T-helper 17 cell (primary cell): ENCODE results near the gene AKTIP. TPM values are rescaled to one million over a fixed set of nuclear protein-coding genes. Genes with fewer than 3 reads are reported as not detected.
A peak's percentile ranks its signal among the peaks of the same experiment; 100 is the strongest.
"Not testable (repeated sequence)": the region's sequence is repeated elsewhere in the genome, so short reads cannot be mapped to it uniquely, and the experiment has no call there.

Source experiments
- ATAC-seq: fragments of 150-1000 bp; cut with Tn5 transposase; 2 replicates; pipeline ENCODE4 v1.10.0; 2021; ENCODE audit warnings: mild to moderate bottlenecking, moderate library complexity
- DNase-seq, 3 donors: peaks; one replicate each; pipeline versions ENCODE4 v3.0.0 to v3.0.0-alpha.2; 2020 to 2021
- H3K9me3 ChIP-seq: one replicate; pipeline ENCODE4 v1.7.0; 2013; ENCODE audit warnings: low read length, mild to moderate bottlenecking; ENCODE audit not compliant: control insufficient read depth, poor library complexity, severe bottlenecking
- H3K27ac Mint-ChIP-seq: one replicate; pipeline ENCODE4 v1.8.0; 2022; ENCODE audit warnings: mild to moderate bottlenecking, moderate library complexity, mixed read lengths
- H3K27me3 Mint-ChIP-seq: one replicate; pipeline ENCODE4 v1.8.0; 2022; ENCODE audit warnings: mixed read lengths
- H3K36me3 Mint-ChIP-seq: one replicate; pipeline ENCODE4 v1.8.0; 2022; ENCODE audit warnings: low read depth, mixed read lengths
- H3K4me1 Mint-ChIP-seq: one replicate; pipeline ENCODE4 v1.8.0; 2022; ENCODE audit warnings: mild to moderate bottlenecking, mixed read lengths
- H3K4me3 Mint-ChIP-seq: one replicate; pipeline ENCODE4 v1.8.0; 2022; ENCODE audit warnings: mild to moderate bottlenecking, moderate library complexity, mixed read lengths
- total RNA-seq, 4 donors: library from RNA in 2 of 4; stranded (reverse) in 2 of 4; gene quantifications; one replicate each; pipeline ENCODE4 v1.2.3 and lab custom pipeline; 2022 to 2026

Gene AKTIP
- total RNA-seq, 2 donors from 2014 or later = 28.5 to 32.4 TPM

GRCh38 chr16:53529513-53529912 is 26.5 kb upstream of the AKTIP start:
- Mint-ChIP-seq H3K4me1 (peaks cover 9% of the 10 kb centered on the region), H3K4me3 (no peak overlapping the region), H3K27me3 (no peaks in the 10 kb centered on the region), H3K36me3 (no peaks in the 10 kb centered on the region), H3K27ac (peak overlapping the region; percentile 3)
- ATAC-seq = no peak
- H3K9me3 ChIP-seq = no peaks in the 10 kb centered on the region
- DNase-seq = no peak

DNA sequence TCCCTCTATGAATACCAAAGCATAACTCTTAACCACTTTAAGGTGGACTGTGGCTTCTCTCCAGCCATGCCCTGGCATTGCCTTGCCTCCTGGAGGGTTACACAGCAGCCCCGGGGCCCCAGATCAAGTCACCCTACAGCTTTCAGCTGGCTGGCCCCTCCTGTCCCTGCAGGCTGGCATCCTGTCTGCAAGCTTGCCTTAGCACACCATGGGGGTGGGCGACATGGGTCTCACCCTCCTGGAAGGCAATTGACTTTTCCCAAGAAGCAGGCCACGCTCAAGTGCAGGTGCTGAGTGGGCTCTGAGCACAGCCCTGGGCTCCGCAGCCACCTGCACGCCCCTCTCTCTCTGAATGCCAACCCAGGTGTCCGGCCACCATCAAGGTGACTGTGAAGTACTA is 25.8 kb upstream of the AKTIP start:
- ATAC-seq (no peak), DNase-seq (no peak)
- peaks cover 5% of the 10 kb centered on the region for H3K4me1 Mint-ChIP-seq
- H3K27me3 Mint-ChIP-seq = no peaks in the 10 kb centered on the region
- H3K36me3 Mint-ChIP-seq = no peaks in the 10 kb centered on the region
- H3K4me3 Mint-ChIP-seq = no peak overlapping the region
- no peaks in the 10 kb centered on the region for H3K9me3 ChIP-seq
- H3K27ac Mint-ChIP-seq = peak overlapping the region; percentile 3

DNA sequence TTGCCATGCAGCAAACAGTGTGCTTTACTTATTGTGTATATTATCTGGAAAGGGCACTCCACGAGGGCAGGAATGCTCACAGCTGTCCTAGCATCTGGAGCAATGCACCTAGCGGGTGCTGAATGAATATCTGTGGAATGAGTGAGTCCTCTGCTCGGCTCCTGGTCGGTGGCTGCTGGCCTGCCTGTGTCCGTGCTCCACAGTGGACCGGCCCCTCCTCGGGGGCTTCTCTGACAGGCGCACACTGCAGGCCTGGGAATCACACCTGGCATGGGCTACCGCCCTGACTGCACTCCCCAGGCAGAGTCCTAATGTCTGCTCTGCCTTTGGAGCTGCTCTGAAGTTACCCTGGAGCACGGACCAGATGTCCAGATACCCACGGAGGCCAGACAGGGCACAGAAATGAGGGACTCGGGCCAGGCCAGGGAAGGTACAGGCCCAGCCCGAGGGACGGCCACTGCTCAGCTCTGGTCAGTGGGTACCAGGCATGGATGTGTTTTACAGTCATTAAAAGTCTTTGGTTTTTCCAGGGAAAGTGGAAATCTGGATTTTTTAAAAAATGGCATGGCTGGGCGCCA is 21.1 kb upstream of the AKTIP start:
- no peak for ATAC-seq
- Mint-ChIP-seq H3K36me3 (no peaks in the 10 kb centered on the region), H3K4me1 (peaks cover 20% of the 10 kb centered on the region), H3K4me3 (peak overlapping the region; percentile 49), H3K27me3 (no peaks in the 10 kb centered on the region), H3K27ac (no peak overlapping the region)
- DNase-seq = no peak
- H3K9me3 ChIP-seq = no peaks in the 10 kb centered on the region

DNA sequence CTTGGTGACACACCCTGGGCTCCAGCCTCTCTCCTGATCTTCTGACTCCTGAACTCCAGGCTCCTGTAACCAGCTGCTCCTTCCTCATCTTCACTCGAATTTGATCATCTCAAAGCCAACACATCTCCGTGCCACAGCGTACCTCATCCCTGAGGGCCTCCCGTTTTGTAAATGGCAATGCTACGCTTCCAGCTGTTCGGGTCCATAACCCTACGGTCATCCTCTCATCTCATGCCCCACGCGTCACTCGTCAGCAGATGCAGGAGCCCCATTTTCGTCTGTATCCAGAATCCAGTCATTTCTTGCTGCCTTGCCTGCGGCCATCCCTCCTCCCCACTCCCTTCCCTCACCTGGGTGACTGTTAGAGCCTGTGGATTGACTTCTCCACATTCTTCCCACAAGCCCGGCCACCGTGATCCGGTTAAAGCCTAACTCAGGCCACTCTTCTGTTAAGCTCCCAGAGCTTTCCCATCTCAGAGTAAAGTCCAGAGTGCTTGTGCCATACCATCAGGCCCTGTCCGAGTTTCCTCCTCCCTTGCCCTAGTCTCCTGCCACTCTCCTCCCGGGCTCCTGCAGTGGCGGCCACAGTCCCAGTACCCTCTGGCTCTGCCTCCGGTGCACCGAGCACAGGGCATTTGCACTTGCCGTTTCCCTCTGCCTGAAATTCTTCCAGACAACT is 20.3 kb upstream of the AKTIP start:
- Mint-ChIP-seq H3K27me3 (no peaks in the 10 kb centered on the region), H3K36me3 (no peaks in the 10 kb centered on the region), H3K4me3 (no peak overlapping the region), H3K4me1 (peaks cover 28% of the 10 kb centered on the region), H3K27ac (peak overlapping the region; percentile 69)
- ATAC-seq = no peak
- no peaks in the 10 kb centered on the region for H3K9me3 ChIP-seq
- no peak for DNase-seq

DNA sequence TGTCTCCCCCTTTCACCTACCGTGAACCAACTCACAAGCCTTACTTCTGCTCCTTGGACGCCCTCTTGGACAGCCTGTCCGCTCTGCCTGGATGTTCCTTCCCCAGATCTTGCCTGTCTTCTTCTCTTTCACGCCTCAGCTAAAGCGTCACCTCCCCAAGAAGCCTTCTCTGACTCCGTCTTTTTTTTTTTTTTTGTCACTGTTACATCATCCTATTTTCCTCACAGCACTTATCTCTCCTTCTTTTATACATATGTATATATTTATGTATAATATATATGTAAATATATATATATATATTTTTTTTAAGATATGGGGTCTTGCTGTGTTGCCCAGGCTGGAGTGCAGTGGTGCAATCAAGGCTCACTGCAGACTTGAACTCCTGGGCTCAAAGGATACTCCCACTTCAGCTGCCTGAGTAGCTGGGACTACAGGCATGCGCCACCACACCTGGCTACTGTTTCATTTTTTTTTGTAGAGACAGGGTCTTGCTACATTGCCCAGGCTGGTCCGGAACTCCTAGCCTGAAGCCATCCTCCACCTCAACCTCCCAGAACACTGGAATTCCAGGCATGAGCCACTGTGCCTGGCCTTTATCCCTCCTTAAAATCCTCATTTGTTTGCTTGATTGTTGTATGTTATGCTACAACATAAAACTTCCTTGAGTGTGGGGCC is 16.5 kb upstream of the AKTIP start:
- no peak for DNase-seq
- Mint-ChIP-seq H3K4me1 (peaks cover 51% of the 10 kb centered on the region), H3K4me3 (peak overlapping the region; percentile 85), H3K27ac (peak overlapping the region; percentile 87), H3K27me3 (no peaks in the 10 kb centered on the region), H3K36me3 (no peaks in the 10 kb centered on the region)
- peak; percentile 5 for ATAC-seq
- H3K9me3 ChIP-seq = no peaks in the 10 kb centered on the region

GRCh38 chr16:53518550-53519416 is 15.8 kb upstream of the AKTIP start:
- Mint-ChIP-seq H3K36me3 (no peaks in the 10 kb centered on the region), H3K4me1 (peaks cover 50% of the 10 kb centered on the region), H3K27me3 (no peaks in the 10 kb centered on the region), H3K27ac (peak overlapping the region; percentile 87), H3K4me3 (peak overlapping the region; percentile 85)
- DNase-seq = peak; percentile 41 to 59 (median 56)
- H3K9me3 ChIP-seq = no peaks in the 10 kb centered on the region
- ATAC-seq = peak; percentile 94

- H3K36me3 Mint-ChIP-seq = no peaks in the 10 kb centered on the region
- H3K4me1 Mint-ChIP-seq = peaks cover 44% of the 10 kb centered on the region
- no peaks in the 10 kb centered on the region for H3K9me3 ChIP-seq
- DNase-seq (no peak), ATAC-seq (no peak)
- peak overlapping the region; percentile 85 for H3K4me3 Mint-ChIP-seq
- peak overlapping the region; percentile 87 for H3K27ac Mint-ChIP-seq
- no peaks in the 10 kb centered on the region for H3K27me3 Mint-ChIP-seq
These were observed 14.8 kb upstream of the AKTIP start for GRCh38 chr16:53517851-53518250.

DNA sequence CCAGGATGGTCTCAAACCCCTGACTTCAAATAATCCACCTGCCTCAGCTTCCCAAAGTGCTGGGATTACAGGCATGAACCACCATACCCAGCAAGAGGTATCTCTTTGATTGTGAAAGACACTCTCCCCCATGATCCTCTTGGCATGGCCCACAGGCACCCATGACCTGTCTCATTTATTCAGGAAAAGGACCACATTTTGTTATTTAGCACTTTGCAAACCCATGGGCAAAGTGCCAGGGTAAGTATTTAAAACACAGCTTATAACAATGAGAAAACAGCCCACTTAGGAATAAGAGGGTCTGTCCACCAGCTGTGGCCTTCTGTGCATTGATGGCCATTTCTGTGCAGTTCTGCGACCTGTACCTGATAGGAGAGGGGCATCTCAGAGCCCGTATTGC is 12.8 kb upstream of the AKTIP start:
- ATAC-seq (no peak), DNase-seq (no peak)
- H3K9me3 ChIP-seq = no peaks in the 10 kb centered on the region
- peaks cover 51% of the 10 kb centered on the region for H3K4me1 Mint-ChIP-seq
- no peak overlapping the region for H3K27ac Mint-ChIP-seq
- peak overlapping the region; percentile 25 for H3K4me3 Mint-ChIP-seq
- H3K36me3 Mint-ChIP-seq = no peaks in the 10 kb centered on the region
- H3K27me3 Mint-ChIP-seq = no peaks in the 10 kb centered on the region

DNA sequence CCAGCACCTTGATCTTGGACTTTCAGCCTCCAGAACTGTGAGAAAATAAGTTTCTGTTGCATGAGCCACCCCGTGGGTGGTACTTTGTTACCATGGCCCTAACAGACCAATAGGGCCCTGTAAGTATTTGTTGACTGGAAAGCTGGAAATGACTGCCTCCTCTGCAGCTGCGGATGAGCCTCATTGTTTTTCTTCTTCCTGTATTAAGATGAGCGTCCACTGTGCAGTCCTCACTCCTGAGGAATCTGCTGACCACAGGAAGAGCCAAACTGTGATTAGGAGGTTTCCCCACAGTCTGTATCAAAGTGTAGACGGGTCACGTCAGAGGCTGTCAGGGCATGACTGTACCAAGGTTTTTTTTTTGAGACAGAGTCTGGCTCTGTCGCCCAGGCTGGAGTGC is 12.2 kb upstream of the AKTIP start:
- no peaks in the 10 kb centered on the region for H3K9me3 ChIP-seq
- Mint-ChIP-seq H3K36me3 (no peaks in the 10 kb centered on the region), H3K4me1 (peaks cover 53% of the 10 kb centered on the region), H3K27ac (no peak overlapping the region), H3K27me3 (no peaks in the 10 kb centered on the region), H3K4me3 (no peak overlapping the region)
- ATAC-seq (no peak), DNase-seq (no peak)

DNA sequence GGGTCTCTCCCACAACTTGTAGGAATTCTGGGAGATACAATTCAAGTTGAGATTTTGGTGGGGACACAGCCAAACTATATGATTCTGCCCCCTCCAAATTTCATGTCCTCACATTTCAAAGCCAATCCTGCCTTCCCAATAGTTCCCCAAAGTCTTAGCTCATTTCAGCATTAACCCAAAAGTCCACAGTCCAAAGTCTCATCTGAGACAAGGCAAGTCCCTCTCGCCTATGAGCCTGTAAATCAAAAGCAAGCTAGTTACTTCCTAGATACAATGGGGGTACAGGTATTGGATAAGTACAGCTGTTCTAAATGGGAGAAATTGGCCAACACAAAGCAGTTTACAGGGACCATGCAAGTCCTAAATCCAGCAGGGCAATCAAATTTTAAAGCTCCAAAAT is 9.8 kb upstream of the AKTIP start:
- ATAC-seq, DNase-seq, H3K9me3 ChIP-seq, H3K36me3 Mint-ChIP-seq, H3K27ac Mint-ChIP-seq, H3K4me3 Mint-ChIP-seq, H3K27me3 Mint-ChIP-seq: not testable (repeated sequence)
- peaks cover 32% of the 10 kb centered on the region for H3K4me1 Mint-ChIP-seq

GRCh38 chr16:53511403-53512280 is 8.6 kb upstream of the AKTIP start:
- H3K27ac Mint-ChIP-seq = peak overlapping the region; percentile 71

DNA sequence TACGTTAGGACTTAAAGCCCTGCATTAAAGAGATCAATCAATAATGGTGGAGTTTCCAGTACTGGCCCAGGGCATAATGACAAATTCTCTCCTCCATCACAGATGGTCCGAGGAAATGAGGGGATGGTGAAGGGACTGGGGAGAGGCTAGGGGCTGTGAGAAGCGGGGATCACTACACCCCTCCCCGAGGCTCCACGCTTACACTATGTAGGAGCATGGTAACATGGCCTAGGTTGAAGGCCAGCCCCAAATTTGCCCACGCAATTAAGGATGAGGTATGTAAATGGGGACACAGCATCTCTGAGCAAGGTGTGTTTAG is 8.0 kb upstream of the AKTIP start:
- H3K4me3 Mint-ChIP-seq = peak overlapping the region; percentile 21
- H3K9me3 ChIP-seq = no peaks in the 10 kb centered on the region
- H3K4me1 Mint-ChIP-seq = peaks cover 18% of the 10 kb centered on the region
- H3K27ac Mint-ChIP-seq = peak overlapping the region; percentile 71
- no peaks in the 10 kb centered on the region for H3K27me3 Mint-ChIP-seq
- no peak for ATAC-seq
- no peak for DNase-seq
- no peaks in the 10 kb centered on the region for H3K36me3 Mint-ChIP-seq

More at GRCh38 chr16:53511403-53512280, 8.6 kb upstream of the AKTIP start:
- no peak for DNase-seq
- no peaks in the 10 kb centered on the region for H3K9me3 ChIP-seq
- Mint-ChIP-seq H3K27me3 (no peaks in the 10 kb centered on the region), H3K4me1 (peaks cover 21% of the 10 kb centered on the region), H3K4me3 (no peak overlapping the region), H3K36me3 (no peaks in the 10 kb centered on the region)
- ATAC-seq = no peak
